ENCODE data around the gene KCNG3. TPM values are rescaled to one million over a fixed set of nuclear protein-coding genes. Genes with fewer than 3 reads are reported as not detected.
"Not testable (repeated sequence)": the region's sequence is repeated elsewhere in the genome, so short reads cannot be mapped to it uniquely, and the experiment has no call there.

The KCNG3 gene
- total RNA-seq, 4 donors from 2014 or later, result not detected

GRCh38 chr2:42407476-42407875 lies 86.3 kb downstream of the KCNG3 start:
- Histone ChIP-seq H3K36me3 (no peaks in the 10 kb centered on the region), H3K4me1 (no peaks in the 10 kb centered on the region), H3K9me3 (no peaks in the 10 kb centered on the region), H3K27me3 (no peaks in the 10 kb centered on the region), H3K4me3 (replicated peaks in 1 of 3) (no peak overlapping the region), H3K27ac (no peak overlapping the region)
- WGBS, 2 donors, result 83 to 100% methylated on average over 1 to 2 of the region's 6 CpGs
- intact Hi-C loops (cut with DNase I), result no loop called here
- no peak for DNase-seq
- TF ChIP-seq POLR2A (IDR thresholded peaks at IDR 0.05), result no peak
- no peak for TF ChIP-seq CTCF (IDR thresholded peaks at IDR 0.05)

GRCh38 chr2:42404676-42405075 lies 89.1 kb downstream of the KCNG3 start:
- no peaks in the 10 kb centered on the region for H3K27me3 ChIP-seq
- WGBS, 2 donors, result 36 to 56% methylated on average over 4 of the region's 4 CpGs
- no peak overlapping the region for H3K27ac ChIP-seq
- no peaks in the 10 kb centered on the region for H3K4me1 ChIP-seq
- TF ChIP-seq CTCF (IDR thresholded peaks at IDR 0.05) (no peak), POLR2A (IDR thresholded peaks at IDR 0.05) (no peak)
- no peaks in the 10 kb centered on the region for H3K36me3 ChIP-seq
- H3K9me3 ChIP-seq, result no peaks in the 10 kb centered on the region
- no peak overlapping the region for H3K4me3 ChIP-seq (replicated peaks in 1 of 3)
- intact Hi-C loops (cut with DNase I), result no loop called here
- no peak for DNase-seq

- no peaks in the 10 kb centered on the region for H3K4me1 ChIP-seq
- no peaks in the 10 kb centered on the region for H3K27me3 ChIP-seq
- TF ChIP-seq CTCF (IDR thresholded peaks at IDR 0.05) (no peak), POLR2A (IDR thresholded peaks at IDR 0.05) (no peak)
- no peaks in the 10 kb centered on the region for H3K36me3 ChIP-seq
- no peaks in the 10 kb centered on the region for H3K9me3 ChIP-seq
- no peak for DNase-seq
- 94 to 95% methylated on average over 6 of the region's 6 CpGs for WGBS, 2 donors
- intact Hi-C loops (cut with DNase I), result no loop called here
- no peak overlapping the region for H3K27ac ChIP-seq
- H3K4me3 ChIP-seq (replicated peaks in 1 of 3), result no peak overlapping the region
These were observed 92.0 kb downstream of the KCNG3 start for GRCh38 chr2:42401773-42402172.

- H3K4me1 ChIP-seq; H3K4me3 ChIP-seq (replicated peaks in 1 of 3); H3K27me3 ChIP-seq; DNase-seq; H3K36me3 ChIP-seq; intact Hi-C loops (cut with DNase I); H3K27ac ChIP-seq; H3K9me3 ChIP-seq: not testable (repeated sequence)
- WGBS, 2 donors, result 95 to 96% methylated on average over 11 of the region's 11 CpGs
These were observed 95.7 kb downstream of the KCNG3 start for GRCh38 chr2:42398052-42398451.

- H3K27ac ChIP-seq; intact Hi-C loops (cut with DNase I): not testable (repeated sequence)
- 98% methylated on average over 3 of the region's 3 CpGs for WGBS, 2 donors
These were observed 100.5 kb downstream of the KCNG3 start for GRCh38 chr2:42393320-42393719.

GRCh38 chr2:42392191-42392590 lies 101.6 kb downstream of the KCNG3 start:
- DNase-seq, result no peak
- 97 to 100% methylated on average over 1 of the region's 1 CpG for WGBS, 2 donors
- Histone ChIP-seq H3K4me1 (no peaks in the 10 kb centered on the region), H3K36me3 (no peaks in the 10 kb centered on the region), H3K27me3 (no peaks in the 10 kb centered on the region), H3K27ac (no peak overlapping the region), H3K4me3 (replicated peaks in 1 of 3) (no peak overlapping the region), H3K9me3 (no peaks in the 10 kb centered on the region)
- TF ChIP-seq POLR2A (IDR thresholded peaks at IDR 0.05) (no peak), CTCF (IDR thresholded peaks at IDR 0.05) (no peak)
- intact Hi-C loops (cut with DNase I), result no loop called here

More at GRCh38 chr2:42393320-42393719, 100.5 kb downstream of the KCNG3 start:
- H3K4me3 ChIP-seq (replicated peaks in 1 of 3); DNase-seq; H3K27me3 ChIP-seq; H3K9me3 ChIP-seq; H3K36me3 ChIP-seq; H3K4me1 ChIP-seq: not testable (repeated sequence)

Small RNA genes within 50 kb of the gene (small RNA-seq; reads per million reads assigned to genes)
- not detected for gene RF00017
- not detected for gene RF00612

Other genes starting within 250 kb of the KCNG3 start
- gene COX7A2L, start 132.8 kb downstream of the KCNG3 start, total RNA-seq, result 100 to 1,000 TPM in 3 of 4 donors, 10 to 100 TPM in 1; 98.7 to 129 (median 119) TPM
- gene MTA3, start 74.7 kb upstream of the KCNG3 start, total RNA-seq, result 10 to 100 TPM; 29.8 to 50.0 (median 34.0) TPM